GM12865 (cell line): ENCODE measurements around the gene HDAC9.

Experiments used
- DNase-seq: peaks from one replicate; pipeline ENCODE4 v3.0.0; 2010; ENCODE audit warnings: low read depth
- H3K4me3 ChIP-seq: 2 replicates; pipeline ENCODE4 v1.5.1; 2011; ENCODE audit warnings: mild to moderate bottlenecking, low read depth, low read length, control low read depth
- CTCF ChIP-seq: IDR thresholded peaks from 2 replicates; pipeline ENCODE4 v1.5.1; 2011; ENCODE audit warnings: low read length, control low read depth, low read depth, inconsistent platforms; ENCODE audit not compliant: insufficient read depth; ENCODE audit errors: missing control alignments

Gene HDAC9

GRCh38 chr7:19016140-19016539 lies 520.6 kb downstream of the HDAC9 start:
- no peak overlapping the region for H3K4me3 ChIP-seq
- no peak for DNase-seq
- TF ChIP-seq CTCF = no peak

DNA sequence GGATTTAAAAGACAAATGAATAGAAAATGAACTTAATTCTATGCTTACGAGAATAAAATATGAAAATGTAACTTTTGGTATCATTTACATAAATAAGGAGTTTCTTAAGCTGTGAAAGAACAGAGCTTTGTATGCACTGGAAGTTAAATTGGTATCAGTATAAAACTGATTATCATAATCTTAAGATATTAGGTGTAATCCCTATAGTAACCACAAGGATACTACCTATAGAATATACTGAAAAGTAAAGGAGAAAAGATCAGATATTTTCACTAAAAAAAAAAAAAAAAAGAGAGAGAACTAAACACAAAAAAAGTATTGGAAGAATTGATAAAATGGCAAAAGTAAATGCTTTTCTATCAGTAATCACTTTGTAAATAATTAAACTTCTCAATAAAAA lies 521.8 kb downstream of the HDAC9 start:
- no peak for DNase-seq
- TF ChIP-seq CTCF = no peak
- H3K4me3 ChIP-seq = no peak overlapping the region

GRCh38 chr7:19020062-19020461 lies 524.5 kb downstream of the HDAC9 start:
- no peak overlapping the region for H3K4me3 ChIP-seq
- no peak for DNase-seq
- TF ChIP-seq CTCF = no peak

DNA sequence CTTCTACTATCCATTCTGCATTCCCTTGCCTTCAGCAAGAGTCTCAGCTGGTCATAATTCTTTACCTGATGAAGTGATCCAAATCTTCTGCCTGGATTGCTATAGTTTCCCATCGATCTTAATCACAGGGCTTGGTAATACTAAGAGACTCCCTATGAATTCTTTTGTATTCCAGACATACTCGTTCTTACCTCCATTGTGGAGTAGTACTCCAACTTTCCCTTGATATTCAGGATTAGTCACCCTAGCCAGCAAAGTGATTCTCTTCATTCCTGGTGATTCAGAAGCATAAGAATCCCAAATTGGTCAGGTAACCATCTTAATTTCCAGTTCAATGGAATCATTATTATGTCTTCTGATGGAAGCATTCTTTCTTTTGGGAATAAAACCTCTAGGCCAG lies 525.2 kb downstream of the HDAC9 start:
- no peak overlapping the region for H3K4me3 ChIP-seq
- DNase-seq = no peak
- TF ChIP-seq CTCF = no peak

DNA sequence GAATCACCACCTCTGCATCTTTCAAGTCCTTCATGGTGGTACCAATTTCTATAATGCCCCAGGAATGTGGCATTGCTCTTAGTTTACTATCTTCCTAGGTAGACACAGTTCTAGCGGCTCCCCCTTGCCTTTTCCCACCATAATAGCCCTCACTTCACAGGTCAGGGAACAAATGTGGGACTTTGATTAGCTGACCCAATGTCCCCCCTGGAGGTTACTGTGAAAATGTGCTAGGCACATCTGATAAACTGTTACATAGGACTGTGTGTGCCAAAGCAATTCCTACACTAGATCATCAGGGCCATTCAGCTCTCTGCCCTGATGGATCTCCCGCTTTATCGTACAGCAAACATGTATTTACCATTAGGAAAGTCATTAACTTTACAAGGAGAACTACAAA lies 527.9 kb downstream of the HDAC9 start:
- no peak for TF ChIP-seq CTCF
- DNase-seq = no peak
- H3K4me3 ChIP-seq = no peak overlapping the region

GRCh38 chr7:19024261-19024660 lies 528.7 kb downstream of the HDAC9 start:
- DNase-seq = no peak
- no peak for TF ChIP-seq CTCF
- no peak overlapping the region for H3K4me3 ChIP-seq

DNA sequence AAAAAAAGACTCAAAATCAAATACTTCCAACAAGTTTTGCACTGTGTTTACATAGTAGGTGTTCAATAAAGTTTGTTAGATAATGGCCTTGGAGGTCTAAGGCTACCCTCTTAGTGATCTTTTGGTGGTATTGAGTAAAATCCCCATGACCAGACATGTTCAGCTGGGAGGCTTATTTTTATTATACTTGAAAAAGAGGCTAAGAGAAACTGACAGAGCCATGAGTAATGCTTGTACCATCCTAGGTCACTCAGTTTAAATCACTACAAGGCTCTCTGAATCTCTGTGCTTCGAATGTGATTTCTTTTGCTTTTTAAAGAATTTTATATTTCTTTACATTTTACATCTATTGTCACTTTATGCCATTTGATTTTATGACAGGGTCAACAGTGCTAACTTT lies 531.3 kb downstream of the HDAC9 start:
- no peak overlapping the region for H3K4me3 ChIP-seq
- no peak for DNase-seq
- no peak for TF ChIP-seq CTCF
